Sigmoid colon (tissue), 4 donors: ENCODE data around the gene RRP9.

Experiments used
- POLR2A ChIP-seq, 2 donors: fragments of 450-650 bp; IDR thresholded peaks; one replicate each; pipeline ENCODE4 v1.6.1; 2016; ENCODE audit warnings: antibody characterized with exemption in 2 of 2, mild to moderate bottlenecking in 2 of 2, moderate library complexity in 2 of 2
- POLR2AphosphoS5 ChIP-seq, 4 donors: sonication (generic); formaldehyde crosslinking; IDR thresholded peaks; one replicate each; pipeline ENCODE4 v1.6.1; 2017; ENCODE audit warnings: antibody characterized with exemption in 4 of 4
- TF ChIP-seq, protein P1 (sequence below), 4 experiments: fragments of 450-650 bp in 3 of 4; fragments of 200-600 bp in 1 of 4; IDR thresholded peaks; one replicate each; pipeline ENCODE4 v1.5.1; 2016 to 2019; ENCODE audit warnings: antibody characterized with exemption in 4 of 4, mild to moderate bottlenecking in 3 of 4, moderate library complexity in 2 of 4

DNA sequence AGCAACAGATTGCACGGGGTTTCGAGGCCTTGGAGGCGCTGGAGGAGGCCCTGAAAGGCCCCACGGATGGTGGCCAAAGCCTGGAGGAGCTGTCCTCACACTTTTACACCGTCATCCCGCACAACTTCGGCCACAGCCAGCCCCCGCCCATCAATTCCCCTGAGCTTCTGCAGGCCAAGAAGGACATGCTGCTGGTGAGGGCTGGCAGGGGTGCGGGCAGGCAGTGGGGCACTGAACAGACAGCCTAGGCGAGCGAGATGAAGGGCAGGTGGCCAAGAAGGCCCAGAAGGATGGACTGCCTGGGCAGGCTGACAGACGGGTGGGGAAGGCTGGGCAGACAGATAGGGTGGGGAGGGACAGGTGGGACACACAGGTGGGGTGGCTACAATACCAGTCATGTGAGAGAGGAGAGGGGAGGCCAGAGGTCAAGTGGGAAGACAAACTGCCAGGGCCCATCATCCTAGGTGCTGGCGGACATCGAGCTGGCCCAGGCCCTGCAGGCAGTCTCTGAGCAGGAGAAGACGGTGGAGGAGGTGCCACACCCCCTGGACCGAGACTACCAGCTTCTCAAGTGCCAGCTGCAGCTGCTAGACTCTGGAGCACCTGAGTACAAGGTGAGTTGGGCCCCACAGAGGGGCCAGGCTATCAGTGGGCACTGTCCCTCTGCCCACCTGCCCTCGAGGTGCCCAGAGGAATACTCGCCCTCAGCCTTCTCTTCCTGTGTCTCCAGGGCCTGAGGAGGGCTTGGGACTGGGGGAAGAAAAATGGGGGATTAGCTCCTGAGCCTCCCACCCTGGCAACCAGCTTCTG is 3.5 kb upstream of the RRP9 start:
- TF ChIP-seq, protein P1, sequence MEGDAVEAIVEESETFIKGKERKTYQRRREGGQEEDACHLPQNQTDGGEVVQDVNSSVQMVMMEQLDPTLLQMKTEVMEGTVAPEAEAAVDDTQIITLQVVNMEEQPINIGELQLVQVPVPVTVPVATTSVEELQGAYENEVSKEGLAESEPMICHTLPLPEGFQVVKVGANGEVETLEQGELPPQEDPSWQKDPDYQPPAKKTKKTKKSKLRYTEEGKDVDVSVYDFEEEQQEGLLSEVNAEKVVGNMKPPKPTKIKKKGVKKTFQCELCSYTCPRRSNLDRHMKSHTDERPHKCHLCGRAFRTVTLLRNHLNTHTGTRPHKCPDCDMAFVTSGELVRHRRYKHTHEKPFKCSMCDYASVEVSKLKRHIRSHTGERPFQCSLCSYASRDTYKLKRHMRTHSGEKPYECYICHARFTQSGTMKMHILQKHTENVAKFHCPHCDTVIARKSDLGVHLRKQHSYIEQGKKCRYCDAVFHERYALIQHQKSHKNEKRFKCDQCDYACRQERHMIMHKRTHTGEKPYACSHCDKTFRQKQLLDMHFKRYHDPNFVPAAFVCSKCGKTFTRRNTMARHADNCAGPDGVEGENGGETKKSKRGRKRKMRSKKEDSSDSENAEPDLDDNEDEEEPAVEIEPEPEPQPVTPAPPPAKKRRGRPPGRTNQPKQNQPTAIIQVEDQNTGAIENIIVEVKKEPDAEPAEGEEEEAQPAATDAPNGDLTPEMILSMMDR (IDR thresholded peaks at IDR 0.05) = no peak
- no peak for TF ChIP-seq POLR2A (IDR thresholded peaks at IDR 0.05)
- TF ChIP-seq POLR2AphosphoS5 (IDR thresholded peaks at IDR 0.05) = no peak
